ENCODE data around the gene EPB41L1. TPM values are rescaled to one million over a fixed set of nuclear protein-coding genes. Genes with fewer than 3 reads are reported as not detected.

The EPB41L1 gene
- total and polyA plus RNA-seq, 10 donors, result 1.5 to 18.6 (median 12.0) TPM

- intact Hi-C loops (cut with DNase I; ENCODE audit: low total_unique reads), result no loop called here
- Histone ChIP-seq H3K4me3 (no peak overlapping the region), H3K36me3 (peaks cover 0 to 8% (median 0%) of the 10 kb centered on the region in 6 donors), H3K9me3 (no peaks in the 10 kb centered on the region), H3K27me3 (replicated peaks in 1 of 7) (no peaks in the 10 kb centered on the region), H3K4me1 (peaks cover 0 to 14% (median 3%) of the 10 kb centered on the region in 6 donors), H3K27ac (no peak overlapping the region)
- DNase-seq, result no peak
- no peak for TF ChIP-seq POLR2AphosphoS5 (IDR thresholded peaks at IDR 0.05)
- TF ChIP-seq CTCF (IDR thresholded peaks at IDR 0.05 in 8 of 11, conservative IDR thresholded peaks at IDR 0.05 in 3 of 11), result no peak
- no peak for TF ChIP-seq POLR2A (IDR thresholded peaks at IDR 0.05)
- 66 to 78% (median 72%) methylated on average over 8 of the region's 8 CpGs for WGBS, 5 donors
Measured at GRCh38 chr20:36181934-36182603, 27.5 kb downstream of the EPB41L1 start.

GRCh38 chr20:36182604-36183154, 28.1 kb downstream of the EPB41L1 start:
- intact Hi-C loops (cut with DNase I; ENCODE audit: low total_unique reads), result no loop called here
- no peak for TF ChIP-seq POLR2AphosphoS5 (IDR thresholded peaks at IDR 0.05)
- TF ChIP-seq POLR2A (IDR thresholded peaks at IDR 0.05), result no peak
- TF ChIP-seq CTCF (IDR thresholded peaks at IDR 0.05 in 8 of 11, conservative IDR thresholded peaks at IDR 0.05 in 3 of 11), result no peak
- WGBS, 5 donors, result 61 to 78% (median 76%) methylated on average over 6 of the region's 6 CpGs
- H3K9me3 ChIP-seq, result no peaks in the 10 kb centered on the region
- H3K27ac ChIP-seq, result peak overlapping the region in 5 of 8 donors; percentile 17 to 55 (median 53)
- peaks cover 0 to 8% (median 0%) of the 10 kb centered on the region in 6 donors for H3K36me3 ChIP-seq
- no peaks in the 10 kb centered on the region for H3K27me3 ChIP-seq (replicated peaks in 1 of 7)
- DNase-seq, result peak; percentile 24
- no peak overlapping the region for H3K4me3 ChIP-seq
- peaks cover 0 to 14% (median 3%) of the 10 kb centered on the region in 6 donors for H3K4me1 ChIP-seq

- Histone ChIP-seq H3K4me3 (no peak overlapping the region), H3K27me3 (replicated peaks in 1 of 7) (no peaks in the 10 kb centered on the region), H3K27ac (peak overlapping the region in 5 of 8 donors; percentile 17 to 55 (median 53)), H3K4me1 (peaks cover 0 to 14% (median 3%) of the 10 kb centered on the region in 6 donors), H3K9me3 (no peaks in the 10 kb centered on the region), H3K36me3 (peaks cover 0 to 4% (median 0%) of the 10 kb centered on the region in 6 donors)
- no peak for TF ChIP-seq CTCF (IDR thresholded peaks at IDR 0.05 in 8 of 11, conservative IDR thresholded peaks at IDR 0.05 in 3 of 11)
- no peak for TF ChIP-seq POLR2A (IDR thresholded peaks at IDR 0.05)
- peak in 2 of 3 donors; percentile 32 to 39 for TF ChIP-seq POLR2AphosphoS5 (IDR thresholded peaks at IDR 0.05)
- intact Hi-C loops (cut with DNase I; ENCODE audit: low total_unique reads), result no loop called here
- 66 to 83% (median 78%) methylated on average over 7 to 8 of the region's 8 CpGs for WGBS, 5 donors
- DNase-seq, result peak; percentile 58
Measured at GRCh38 chr20:36183155-36183944, 28.8 kb downstream of the EPB41L1 start.

All from spleen (tissue), 11 donors.